B cell (primary cell): Measurements from ENCODE around the gene SORL1. TPM values are rescaled to one million over a fixed set of nuclear protein-coding genes. Genes with fewer than 3 reads are reported as not detected.

Experiments
- ATAC-seq: fragments of 200-7000 bp; cut with Tn5 transposase; one replicate; pipeline ENCODE4 v1.10.0; 2021; ENCODE audit warnings: low read depth, mild to moderate bottlenecking, moderate number of reproducible peaks, moderate library complexity
- CTCF ChIA-PET: fragments of 350-600 bp; sonication (Branson Sonifier 250); formaldehyde crosslinking; loops from one replicate; lab custom pipeline; 2021; ENCODE audit warnings: antibody characterized with exemption, inconsistent platforms; lab: Charles Lee
- POLR2A ChIA-PET: fragments of 350-600 bp; sonication (Branson Sonifier 250); formaldehyde crosslinking; loops from one replicate; lab custom pipeline; 2021; ENCODE audit warnings: antibody characterized with exemption; lab: Charles Lee
- DNase-seq: peaks from one replicate; pipeline ENCODE4 v3.0.0; 2013
- H2AFZ ChIP-seq: 2 replicates; pipeline ENCODE4 v1.6.1; 2012; ENCODE audit warnings: mild to moderate bottlenecking, low read depth, low read length; ENCODE audit not compliant: insufficient read depth, poor library complexity, severe bottlenecking
- H3K27ac ChIP-seq, 2 donors: 1 replicate in 1 of 2; 2 replicates in 1 of 2; pipeline ENCODE4 v1.5.1; 2012 to 2013; ENCODE audit warnings: low read length in 2 of 2, mild to moderate bottlenecking in 2 of 2, moderate library complexity in 1 of 2
- H3K27me3 ChIP-seq, 4 experiments: fragments of 200-600 bp in 1 of 4; sonication (generic) in 1 of 4; replicated peaks in 1 of 4; 1 replicate in 2 of 4; 2 replicates in 2 of 4; pipeline versions ENCODE4 v1.6.1 to v1.7.0; 2013 to 2016; ENCODE audit warnings: low read length in 3 of 4, mild to moderate bottlenecking in 2 of 4, mixed read lengths in 1 of 4, moderate library complexity in 1 of 4; ENCODE audit not compliant: insufficient read depth in 4 of 4, control insufficient read depth in 3 of 4; ENCODE audit errors: control extremely low read depth in 1 of 4
- H3K36me3 ChIP-seq, 2 experiments: replicated peaks in 1 of 2; 1 replicate in 1 of 2; 2 replicates in 1 of 2; pipeline versions ENCODE4 v1.6.1 to v1.7.1; 2013; ENCODE audit warnings: low read length in 1 of 2; ENCODE audit not compliant: insufficient read depth in 2 of 2, control insufficient read depth in 1 of 2; ENCODE audit errors: control extremely low read depth in 1 of 2, extremely low read depth in 1 of 2
- H3K4me1 ChIP-seq, 2 donors: fragments of 200-600 bp in 1 of 2; sonication (generic) in 1 of 2; 1 replicate in 1 of 2; 2 replicates in 1 of 2; pipeline versions ENCODE4 v1.5.1 to v1.6.1; 2013 to 2017; ENCODE audit warnings: low read length in 2 of 2; ENCODE audit not compliant: control insufficient read depth in 2 of 2, insufficient read depth in 2 of 2
- H3K4me2 ChIP-seq: replicated peaks from 2 replicates; pipeline ENCODE3; 2012; ENCODE audit warnings: mild to moderate bottlenecking, low read depth, low read length; ENCODE audit not compliant: poor library complexity, severe bottlenecking
- H3K4me3 ChIP-seq, 5 experiments: fragments of 200-600 bp in 1 of 5; sonication (generic) in 1 of 5; 1 replicate in 3 of 5; 2 replicates in 2 of 5; pipeline versions ENCODE4 v1.5.1 to v1.7.0; 2011 to 2016; ENCODE audit warnings: low read length in 4 of 5, mild to moderate bottlenecking in 4 of 5, low read depth in 2 of 5, control low read depth in 1 of 5, moderate library complexity in 1 of 5; ENCODE audit not compliant: insufficient read depth in 1 of 5; ENCODE audit errors: control extremely low read depth in 1 of 5, extremely low read depth in 1 of 5
- H3K79me2 ChIP-seq: fragments of 200-600 bp; sonication (generic); one replicate; pipeline ENCODE4 v1.6.0; 2016; ENCODE audit warnings: low read length; ENCODE audit not compliant: control insufficient read depth, insufficient read depth
- H3K9ac ChIP-seq: fragments of 200-600 bp; sonication (generic); 2 replicates; pipeline ENCODE4 v1.6.1; 2017; ENCODE audit warnings: mild to moderate bottlenecking, low read length, moderate library complexity
- H3K9me3 ChIP-seq, 3 donors: one replicate each; pipeline versions ENCODE4 v1.6.1 to v1.7.1; 2013; ENCODE audit warnings: low read length in 2 of 3; ENCODE audit not compliant: control insufficient read depth in 2 of 3, insufficient read depth in 1 of 3; ENCODE audit errors: control extremely low read depth in 1 of 3
- H4K20me1 ChIP-seq: 2 replicates; pipeline ENCODE4 v1.6.0; 2012; ENCODE audit warnings: mild to moderate bottlenecking, low read length; ENCODE audit not compliant: insufficient read depth, control insufficient read depth, poor library complexity, severe bottlenecking
- H3K27ac Mint-ChIP-seq: one replicate; pipeline ENCODE4 v1.8.0; 2021; ENCODE audit warnings: mixed read lengths
- H3K27me3 Mint-ChIP-seq: one replicate; pipeline ENCODE4 v1.8.0; 2021; ENCODE audit warnings: mixed read lengths
- H3K4me1 Mint-ChIP-seq: one replicate; pipeline ENCODE4 v1.8.0; 2021; ENCODE audit warnings: mixed read lengths
- H3K4me3 Mint-ChIP-seq: one replicate; pipeline ENCODE4 v1.8.0; 2021; ENCODE audit warnings: mixed read lengths
- H3K9me3 Mint-ChIP-seq: one replicate; pipeline ENCODE4 v1.8.0; 2022; ENCODE audit warnings: mixed read lengths; ENCODE audit not compliant: insufficient read depth
- CTCF ChIP-seq: fragments of 200-600 bp; IDR thresholded peaks from one replicate; pipeline ENCODE4 v1.8.0; 2022; ENCODE audit warnings: antibody characterized with exemption, mild to moderate bottlenecking
- EZH2 ChIP-seq: IDR thresholded peaks from 2 replicates; pipeline ENCODE4 v1.6.1; 2012; ENCODE audit warnings: borderline replicate concordance, low read depth, mild to moderate bottlenecking, moderate library complexity, low read length; ENCODE audit not compliant: insufficient read depth, poor library complexity, severe bottlenecking
- WGBS: methylation state at CpG from one replicate; pipeline ENCODE4 v1.1.5; 2013; ENCODE audit warnings: missing lambda C conversion rate; ENCODE audit not compliant: insufficient coverage; 5-methylcytosine and 5-hydroxymethylcytosine counted together
- intact Hi-C: fragments of 100-400 bp; cut with micrococcal nuclease; formaldehyde crosslinking; loops from one replicate; pipeline ENCODE4 v1.10.0; 2022
- polyA plus RNA-seq: library from polyadenylated mRNA; depleted of rRNA; stranded (reverse); fragments of >200 nt; gene quantifications from 2 replicates; pipeline ENCODE4 v1.2.3, GENCODE V29; 2012
- total RNA-seq, 2 donors: library from RNA; stranded (reverse); fragments of 120-200 nt in 1 of 2; gene quantifications; 1 replicate in 1 of 2; 2 replicates in 1 of 2; pipeline versions ENCODE4 v1.2.3 to v1.2.4, GENCODE V29; 2013 to 2022

The SORL1 gene
- total and polyA plus RNA-seq, 2 donors (not counting 1 experiment from before 2014, with no cell fraction given), result 13.0 to 396 TPM

GRCh38 chr11:121607341-121607740 is 155.2 kb downstream of the SORL1 start:
- ChIA-PET CTCF (interaction anchor here (0.9 kb wide), 1 partner anchor 16 kb away, joined by 3 read pairs; no protein-coding TSS in a partner anchor), POLR2A (no interaction called here)
- DNase-seq (no peak), ATAC-seq (no peak)
- Histone ChIP-seq H3K27ac (no peak overlapping the region), H3K4me3 (no peak overlapping the region), H3K79me2 (no peaks in the 10 kb centered on the region), H2AFZ (no peak overlapping the region), H3K9ac (no peak overlapping the region), H3K4me2 (no peak overlapping the region), H3K27me3 (no peaks in the 10 kb centered on the region), H4K20me1 (no peaks in the 10 kb centered on the region), H3K9me3 (no peaks in the 10 kb centered on the region), H3K4me1 (no peaks in the 10 kb centered on the region), H3K36me3 (peaks cover 0 to 80% of the 10 kb centered on the region in 2 experiments)
- intact Hi-C loops, result no loop called here
- WGBS, result 100% methylated on average over 1 of the region's 5 CpGs
- H3K4me3 Mint-ChIP-seq, result no peak overlapping the region
- H3K27me3 Mint-ChIP-seq, result no peaks in the 10 kb centered on the region
- no peaks in the 10 kb centered on the region for H3K9me3 Mint-ChIP-seq
- no peaks in the 10 kb centered on the region for H3K4me1 Mint-ChIP-seq
- TF ChIP-seq CTCF (no peak), EZH2 (no peak)
- no peak overlapping the region for H3K27ac Mint-ChIP-seq

- Histone ChIP-seq H3K27me3 (no peaks in the 10 kb centered on the region), H3K36me3 (peaks cover 0 to 86% of the 10 kb centered on the region in 2 experiments), H3K4me3 (no peak overlapping the region), H3K9me3 (no peaks in the 10 kb centered on the region), H3K4me2 (no peak overlapping the region), H4K20me1 (no peaks in the 10 kb centered on the region), H3K27ac (no peak overlapping the region), H3K9ac (no peak overlapping the region), H3K4me1 (no peaks in the 10 kb centered on the region), H2AFZ (no peak overlapping the region), H3K79me2 (no peaks in the 10 kb centered on the region)
- no peak for ATAC-seq
- DNase-seq, result no peak
- TF ChIP-seq EZH2, result no peak
- no peak for TF ChIP-seq CTCF
- ChIA-PET CTCF (no interaction called here), POLR2A (no interaction called here)
- Mint-ChIP-seq H3K27me3 (no peaks in the 10 kb centered on the region), H3K4me3 (no peak overlapping the region), H3K27ac (no peak overlapping the region), H3K4me1 (no peaks in the 10 kb centered on the region), H3K9me3 (no peaks in the 10 kb centered on the region)
- intact Hi-C loops, result no loop called here
- 98% methylated on average over 8 of the region's 9 CpGs for WGBS
These were observed 156.5 kb downstream of the SORL1 start for GRCh38 chr11:121608545-121609098.
